ENCODE measurements around the gene SPATA13.

DNA sequence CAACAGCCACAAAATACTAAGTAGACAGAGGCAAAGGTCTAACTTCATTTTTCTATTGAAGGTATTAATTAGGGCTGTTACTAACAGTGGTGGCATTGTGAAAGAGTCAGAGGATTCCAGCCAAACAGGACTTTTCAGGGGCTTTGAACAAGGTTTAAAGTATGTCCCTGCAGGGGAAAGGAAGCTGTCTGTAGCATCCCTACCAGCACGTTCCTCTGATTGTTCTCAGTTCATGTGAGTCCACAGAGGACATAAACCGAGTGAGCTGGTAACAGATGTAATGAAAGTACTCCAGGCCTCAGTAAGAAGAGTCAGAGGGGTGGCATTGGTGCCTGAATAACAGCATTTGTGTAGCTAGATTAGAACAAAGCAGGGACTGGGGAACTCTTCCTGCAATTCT lies 15.3 kb upstream of the SPATA13 start:
- TF ChIP-seq, protein P1, sequence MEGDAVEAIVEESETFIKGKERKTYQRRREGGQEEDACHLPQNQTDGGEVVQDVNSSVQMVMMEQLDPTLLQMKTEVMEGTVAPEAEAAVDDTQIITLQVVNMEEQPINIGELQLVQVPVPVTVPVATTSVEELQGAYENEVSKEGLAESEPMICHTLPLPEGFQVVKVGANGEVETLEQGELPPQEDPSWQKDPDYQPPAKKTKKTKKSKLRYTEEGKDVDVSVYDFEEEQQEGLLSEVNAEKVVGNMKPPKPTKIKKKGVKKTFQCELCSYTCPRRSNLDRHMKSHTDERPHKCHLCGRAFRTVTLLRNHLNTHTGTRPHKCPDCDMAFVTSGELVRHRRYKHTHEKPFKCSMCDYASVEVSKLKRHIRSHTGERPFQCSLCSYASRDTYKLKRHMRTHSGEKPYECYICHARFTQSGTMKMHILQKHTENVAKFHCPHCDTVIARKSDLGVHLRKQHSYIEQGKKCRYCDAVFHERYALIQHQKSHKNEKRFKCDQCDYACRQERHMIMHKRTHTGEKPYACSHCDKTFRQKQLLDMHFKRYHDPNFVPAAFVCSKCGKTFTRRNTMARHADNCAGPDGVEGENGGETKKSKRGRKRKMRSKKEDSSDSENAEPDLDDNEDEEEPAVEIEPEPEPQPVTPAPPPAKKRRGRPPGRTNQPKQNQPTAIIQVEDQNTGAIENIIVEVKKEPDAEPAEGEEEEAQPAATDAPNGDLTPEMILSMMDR (IDR thresholded peaks at IDR 0.05; ENCODE audit: extremely low read depth in 1 of 2, insufficient read depth in 1 of 2, low read depth in 1 of 2, low read length in 2 of 2), result no peak
- TF ChIP-seq POLR2A (IDR thresholded peaks at IDR 0.05; ENCODE audit: low read depth, low read length) (no peak), JUN (IDR thresholded peaks at IDR 0.05; ENCODE audit: borderline replicate concordance, insufficient read depth, insufficient read length, low read depth) (no peak), POLR2AphosphoS5 (IDR thresholded peaks at IDR 0.05; ENCODE audit: insufficient read depth, low read depth, low read length) (no peak), MYC (IDR thresholded peaks at IDR 0.05; ENCODE audit: low read depth, low read length) (no peak), EZH2 (IDR thresholded peaks at IDR 0.05; ENCODE audit: borderline replicate concordance, low read depth, low read length, severe bottlenecking) (no peak)
- TF ChIP-seq, protein P2, sequence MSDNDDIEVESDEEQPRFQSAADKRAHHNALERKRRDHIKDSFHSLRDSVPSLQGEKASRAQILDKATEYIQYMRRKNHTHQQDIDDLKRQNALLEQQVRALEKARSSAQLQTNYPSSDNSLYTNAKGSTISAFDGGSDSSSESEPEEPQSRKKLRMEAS (IDR thresholded peaks at IDR 0.05; ENCODE audit: insufficient read depth, insufficient read length), result no peak

All from endothelial cell of umbilical vein (primary cell).